Activated T-helper 2 cell treated with anti-CD3 and anti-CD28 coated beads, Interferon-gamma antibody, Interleukin-2, Interleukin-4, amounts not matched to agents 10 μg/mL and 5 μg/mL and 100 μg/mL, durations not matched to agents 14 hours and 24 hours and 36 hours (primary cell): ENCODE measurements around the gene MAPK12. TPM values are rescaled to one million over a fixed set of nuclear protein-coding genes. Genes with fewer than 3 reads are reported as not detected.
A peak's percentile ranks its signal among the peaks of the same experiment; 100 is the strongest.

ENCODE experiments used
- DNase-seq: peaks from one replicate; pipeline ENCODE4 v3.0.0; 2021; ENCODE audit warnings: low spot score
- H3K27ac Mint-ChIP-seq: one replicate; pipeline ENCODE4 v1.8.0; 2021; ENCODE audit warnings: mixed read lengths
- H3K27me3 Mint-ChIP-seq: one replicate; pipeline ENCODE4 v1.8.0; 2021; ENCODE audit warnings: low read depth, mixed read lengths
- H3K36me3 Mint-ChIP-seq: one replicate; pipeline ENCODE4 v1.8.0; 2021; ENCODE audit warnings: low read depth, mixed read lengths
- H3K4me1 Mint-ChIP-seq: one replicate; pipeline ENCODE4 v1.8.0; 2021; ENCODE audit warnings: low read depth, mixed read lengths
- H3K4me3 Mint-ChIP-seq: one replicate; pipeline ENCODE4 v1.8.0; 2021; ENCODE audit warnings: low read depth, mild to moderate bottlenecking, moderate library complexity, mixed read lengths
- H3K9me3 Mint-ChIP-seq: one replicate; pipeline ENCODE4 v1.8.0; 2021; ENCODE audit warnings: mixed read lengths
- intact Hi-C: fragments of 100-400 bp; cut with micrococcal nuclease; formaldehyde crosslinking; loops from one replicate; pipeline ENCODE4 v1.15.1; 2023
- total RNA-seq: library from RNA; stranded (reverse); gene quantifications from 2 replicates; pipeline ENCODE4 v1.2.3, GENCODE V29; 2022

The MAPK12 gene
- 16.3 and 17.6 TPM in 2 replicates for total RNA-seq

GRCh38 chr22:50261615-50262459 is at the start of gene MAPK12:
TSS of gene MAPK12 (minus strand) at chr22:50261683. CDS start at chr22:50261509, 174 bp downstream.
- H3K27ac Mint-ChIP-seq, result no peak within 1 kb of the TSS
- peaks cover 5% of the 10 kb centered on the region for H3K4me1 Mint-ChIP-seq
- H3K36me3 Mint-ChIP-seq, result no peaks in the 10 kb centered on the region

GRCh38 chr22:50310949-50311444 is 49.5 kb upstream of the MAPK12 start:
- no peak overlapping the region for H3K4me3 Mint-ChIP-seq
- H3K9me3 Mint-ChIP-seq, result no peaks in the 10 kb centered on the region
- H3K4me1 Mint-ChIP-seq, result peaks cover 16% of the 10 kb centered on the region
- DNase-seq, result no peak
- no peaks in the 10 kb centered on the region for H3K36me3 Mint-ChIP-seq
- peaks cover 6% of the 10 kb centered on the region for H3K27me3 Mint-ChIP-seq
- no peak overlapping the region for H3K27ac Mint-ChIP-seq
- intact Hi-C loops, result loop anchor here (5.0 kb wide), 1 partner anchor 39 kb away; the partner anchor contains the start of gene MAPK11

More at GRCh38 chr22:50261615-50262459, at the start of gene MAPK12:
- no peak for DNase-seq
- peaks cover 9% of the 10 kb centered on the region for H3K27me3 Mint-ChIP-seq
- intact Hi-C loops, result no loop called here
- peak within 1 kb of the TSS; percentile 69 for H3K4me3 Mint-ChIP-seq
- no peaks in the 10 kb centered on the region for H3K9me3 Mint-ChIP-seq

DNA sequence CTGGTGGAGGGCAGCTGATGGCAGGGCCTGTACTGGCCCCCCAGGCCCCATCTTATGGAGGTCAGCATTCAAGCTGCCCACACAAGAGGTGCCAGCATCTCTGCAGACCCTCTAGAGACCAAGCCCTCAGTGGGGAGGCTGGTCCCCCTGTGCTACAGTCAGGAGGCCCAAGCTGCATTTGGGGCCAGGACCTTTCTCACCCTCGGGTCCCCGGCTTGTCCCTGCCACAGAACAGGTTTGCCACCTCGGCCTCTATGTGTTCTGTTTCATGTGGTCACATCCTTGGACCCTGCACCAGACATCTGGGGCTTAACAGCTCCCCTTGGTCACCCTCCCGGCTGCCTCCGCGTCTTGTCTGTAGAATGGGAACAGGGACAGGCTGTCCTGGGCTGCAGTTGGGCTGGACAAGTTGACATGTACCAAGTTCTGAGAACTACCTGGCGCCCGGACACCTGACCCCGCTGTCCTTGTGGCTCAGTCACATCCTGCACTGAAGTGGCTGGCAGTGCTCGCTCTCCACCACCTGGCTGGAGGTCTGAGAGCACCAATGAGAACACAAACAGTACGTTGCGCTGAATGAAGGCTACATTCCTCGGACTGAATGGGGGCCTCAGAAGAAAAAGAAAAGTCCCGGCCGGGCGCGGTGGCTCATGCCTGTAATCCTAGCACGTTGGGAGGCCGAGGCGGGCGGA is 48.7 kb upstream of the MAPK12 start:
- DNase-seq, result no peak
- Mint-ChIP-seq H3K4me1 (peaks cover 14% of the 10 kb centered on the region), H3K9me3 (no peaks in the 10 kb centered on the region), H3K4me3 (no peak overlapping the region), H3K27ac (no peak overlapping the region), H3K36me3 (no peaks in the 10 kb centered on the region), H3K27me3 (peaks cover 7% of the 10 kb centered on the region)
- intact Hi-C loops, result loop anchor here (5.0 kb wide), 1 partner anchor 38 kb away; the partner anchor contains the start of gene MAPK11

- Mint-ChIP-seq H3K27me3 (peaks cover 10% of the 10 kb centered on the region), H3K4me1 (peaks cover 14% of the 10 kb centered on the region), H3K4me3 (no peak overlapping the region), H3K36me3 (no peaks in the 10 kb centered on the region), H3K9me3 (no peaks in the 10 kb centered on the region), H3K27ac (no peak overlapping the region)
- DNase-seq, result no peak
- intact Hi-C loops, result loop anchor here (5.0 kb wide), 1 partner anchor 33 kb away; the partner anchor contains the start of gene PPP6R2
These were observed 48.1 kb upstream of the MAPK12 start for GRCh38 chr22:50309601-50309991.

- Mint-ChIP-seq H3K9me3 (no peaks in the 10 kb centered on the region), H3K4me1 (peaks cover 10% of the 10 kb centered on the region), H3K36me3 (no peaks in the 10 kb centered on the region), H3K4me3 (peak overlapping the region; percentile 46), H3K27me3 (peaks cover 11% of the 10 kb centered on the region), H3K27ac (no peak overlapping the region)
- DNase-seq, result no peak
- intact Hi-C loops, result loop anchor here (5.0 kb wide), 1 partner anchor 33 kb away; the partner anchor contains the start of gene PPP6R2
These were observed 47.6 kb upstream of the MAPK12 start for GRCh38 chr22:50308986-50309600.

- intact Hi-C loops, result loop anchor here (5.0 kb wide), 1 partner anchor 34 kb away; the partner anchor contains the start of gene PPP6R2
- Mint-ChIP-seq H3K4me3 (peak overlapping the region; percentile 46), H3K36me3 (no peaks in the 10 kb centered on the region), H3K27ac (no peak overlapping the region), H3K9me3 (no peaks in the 10 kb centered on the region), H3K27me3 (peaks cover 11% of the 10 kb centered on the region), H3K4me1 (peaks cover 6% of the 10 kb centered on the region)
- no peak for DNase-seq
These were observed 47.1 kb upstream of the MAPK12 start for GRCh38 chr22:50308597-50308935.

- H3K27me3 Mint-ChIP-seq, result peaks cover 11% of the 10 kb centered on the region
- H3K4me1 Mint-ChIP-seq, result peaks cover 6% of the 10 kb centered on the region
- H3K36me3 Mint-ChIP-seq, result no peaks in the 10 kb centered on the region
- intact Hi-C loops, result loop anchor here (5.0 kb wide), 1 partner anchor 34 kb away; the partner anchor contains the start of gene PPP6R2
- no peaks in the 10 kb centered on the region for H3K9me3 Mint-ChIP-seq
- no peak for DNase-seq
- H3K27ac Mint-ChIP-seq, result no peak overlapping the region
- no peak overlapping the region for H3K4me3 Mint-ChIP-seq
These were observed 46.6 kb upstream of the MAPK12 start for GRCh38 chr22:50307890-50308596.

- Mint-ChIP-seq H3K4me1 (peaks cover 6% of the 10 kb centered on the region), H3K9me3 (no peaks in the 10 kb centered on the region), H3K36me3 (no peaks in the 10 kb centered on the region), H3K4me3 (no peak within 1 kb of the TSS), H3K27me3 (peaks cover 11% of the 10 kb centered on the region), H3K27ac (no peak within 1 kb of the TSS)
- no peak for DNase-seq
- intact Hi-C loops, result loop anchor here (5.0 kb wide), 1 partner anchor 35 kb away; the partner anchor contains the start of gene PPP6R2
These were observed 45.6 kb upstream of the MAPK12 start, which contains the start of gene PLXNB2 for GRCh38 chr22:50306753-50307749. TSS of gene PLXNB2 (minus strand) at chr22:50307646. CDS start at chr22:50290584, 17,062 bp downstream.

DNA sequence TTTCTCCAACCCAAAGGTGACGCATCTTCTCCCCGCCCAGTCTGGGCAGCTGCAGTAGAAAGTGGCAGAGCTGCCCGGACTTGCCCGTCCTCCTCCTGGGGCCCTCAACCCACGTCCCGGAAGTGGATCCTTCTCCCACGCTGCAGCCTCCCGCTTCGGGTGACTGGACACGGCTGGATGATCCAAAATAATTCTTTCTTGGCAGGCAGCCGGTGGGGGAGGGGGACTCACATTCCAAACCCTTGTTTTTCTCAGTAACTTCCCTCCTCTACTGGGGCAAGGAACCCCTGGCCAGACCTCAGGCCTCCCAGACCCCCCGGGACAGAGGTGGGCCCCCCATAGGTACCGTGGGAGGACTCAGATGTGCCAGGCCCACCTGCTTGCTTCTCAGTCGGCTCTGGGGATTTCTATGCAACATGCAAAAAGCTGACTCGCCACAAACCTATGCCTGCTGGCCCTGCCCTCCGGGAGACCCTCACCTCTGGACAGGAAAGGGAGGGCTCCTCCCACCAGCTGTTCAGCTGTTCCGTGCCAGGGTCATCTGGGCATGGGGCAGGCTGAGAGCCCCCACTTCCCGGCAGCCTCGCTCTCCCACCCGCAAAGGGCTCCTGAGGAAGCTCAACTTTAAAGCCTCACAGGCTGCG is 44.6 kb upstream of the MAPK12 start:
- Mint-ChIP-seq H3K27ac (peak overlapping the region; percentile 65), H3K4me1 (peaks cover 6% of the 10 kb centered on the region), H3K4me3 (peak overlapping the region; percentile 60), H3K36me3 (no peaks in the 10 kb centered on the region), H3K9me3 (no peaks in the 10 kb centered on the region), H3K27me3 (peaks cover 11% of the 10 kb centered on the region)
- intact Hi-C loops, result loop anchor here (5.0 kb wide), 1 partner anchor 36 kb away; the partner anchor contains the start of gene PPP6R2
- DNase-seq, result no peak

DNA sequence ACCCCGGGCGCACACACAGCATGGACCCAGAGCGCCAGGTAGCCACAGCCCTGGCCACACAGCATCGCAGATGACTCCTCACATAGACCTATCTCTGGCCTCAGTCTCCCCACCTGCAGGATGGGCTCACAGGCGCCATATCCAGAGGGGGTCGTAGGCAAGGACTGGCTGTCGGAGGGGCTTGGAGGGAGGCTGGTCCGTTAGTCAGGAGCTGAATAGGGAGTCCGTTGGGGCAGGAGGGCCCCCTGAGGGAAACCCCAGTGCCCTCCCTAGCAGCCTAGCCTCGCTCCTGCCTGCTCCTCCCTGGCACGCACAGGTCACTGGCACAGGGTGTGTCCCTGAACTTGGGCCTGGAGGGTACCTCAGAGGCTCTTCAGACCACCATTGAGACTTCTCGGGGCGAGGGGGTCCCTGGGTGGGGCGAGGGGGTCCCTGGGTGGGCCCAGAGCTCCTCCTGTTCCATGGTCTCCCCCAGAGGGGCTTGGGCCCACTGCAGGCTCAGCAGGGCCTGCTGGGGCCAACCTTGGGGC is 44.0 kb upstream of the MAPK12 start:
- Mint-ChIP-seq H3K4me1 (peaks cover 6% of the 10 kb centered on the region), H3K9me3 (no peaks in the 10 kb centered on the region), H3K27me3 (peaks cover 11% of the 10 kb centered on the region), H3K36me3 (no peaks in the 10 kb centered on the region), H3K27ac (no peak overlapping the region), H3K4me3 (peak overlapping the region; percentile 60)
- intact Hi-C loops, result loop anchor here (5.0 kb wide), 1 partner anchor 37 kb away; the partner anchor contains the start of gene PPP6R2
- DNase-seq, result no peak
